GM12891 (cell line): ENCODE results near the gene NTN3.

ENCODE experiments used
- DNase-seq: peaks from one replicate; pipeline ENCODE4 v3.0.0; 2011; ENCODE audit warnings: low spot score; ENCODE audit not compliant: insufficient read length
- FAIRE-seq: peaks from 2 replicates; lab custom pipeline; 2011; peaks lifted over from hg19 to GRCh38; lab: Jason Lieb, UNC
- PAX5 ChIP-seq: IDR thresholded peaks from 2 replicates; pipeline ENCODE4 v1.6.1; 2011; ENCODE audit warnings: low read length, moderate library complexity, mild to moderate bottlenecking; ENCODE audit not compliant: insufficient read depth, severe bottlenecking
- POLR2A ChIP-seq: IDR thresholded peaks from 2 replicates; pipeline ENCODE4 v1.6.1; 2011; ENCODE audit warnings: low read depth, low read length, control low read depth
- POLR2AphosphoS5 ChIP-seq: IDR thresholded peaks from 2 replicates; pipeline ENCODE4 v1.6.1; 2011; ENCODE audit warnings: low read depth, low read length, control low read depth
- POU2F2 ChIP-seq: IDR thresholded peaks from 2 replicates; pipeline ENCODE4 v1.6.1; 2011; ENCODE audit warnings: low read depth, mild to moderate bottlenecking, control low read depth, low read length, moderate library complexity
- SPI1 ChIP-seq: IDR thresholded peaks from 2 replicates; pipeline ENCODE4 v1.6.1; 2011; ENCODE audit warnings: low read depth, low read length, control low read depth
- TAF1 ChIP-seq: IDR thresholded peaks from 2 replicates; pipeline ENCODE4 v1.6.1; 2011; ENCODE audit warnings: low read depth, low read length, control low read depth

The NTN3 gene

GRCh38 chr16:2470234-2470601 is 879 bp upstream of the NTN3 start:
- FAIRE-seq (no peak), DNase-seq (no peak)
- TF ChIP-seq SPI1 = no peak
- no peak for TF ChIP-seq POU2F2
- no peak for TF ChIP-seq TAF1
- no peak for TF ChIP-seq PAX5
- no peak for TF ChIP-seq POLR2A
- TF ChIP-seq POLR2AphosphoS5 = no peak

GRCh38 chr16:2470603-2471015 is 488 bp upstream of the NTN3 start:
- FAIRE-seq (no peak), DNase-seq (no peak)
- TF ChIP-seq SPI1 (no peak), PAX5 (no peak), TAF1 (no peak), POU2F2 (no peak), POLR2A (no peak), POLR2AphosphoS5 (no peak)

GRCh38 chr16:2471653-2472487 is 773 bp downstream of the NTN3 start:
- DNase-seq (no peak), FAIRE-seq (no peak)
- TF ChIP-seq SPI1 = no peak
- no peak for TF ChIP-seq TAF1
- TF ChIP-seq POU2F2 = no peak
- TF ChIP-seq POLR2AphosphoS5 = no peak
- no peak for TF ChIP-seq POLR2A
- no peak for TF ChIP-seq PAX5

GRCh38 chr16:2472488-2472864 is 1.4 kb downstream of the NTN3 start:
- no peak for TF ChIP-seq POLR2A
- no peak for TF ChIP-seq SPI1
- TF ChIP-seq POU2F2 = no peak
- TF ChIP-seq TAF1 = no peak
- no peak for TF ChIP-seq POLR2AphosphoS5
- TF ChIP-seq PAX5 = no peak
- DNase-seq (no peak), FAIRE-seq (no peak)

GRCh38 chr16:2472885-2473445 is 1.9 kb downstream of the NTN3 start:
- TF ChIP-seq POLR2A (no peak), TAF1 (no peak), PAX5 (no peak), POU2F2 (no peak)
- FAIRE-seq (no peak), DNase-seq (no peak)

- FAIRE-seq = no peak
- no peak for DNase-seq
- TF ChIP-seq TAF1 (no peak), POLR2A (no peak), POU2F2 (no peak), POLR2AphosphoS5 (no peak), PAX5 (no peak), SPI1 (no peak)
These were observed 2.4 kb downstream of the NTN3 start for GRCh38 chr16:2473446-2473926.

- DNase-seq (peak; percentile 72), FAIRE-seq (peak; percentile 95)
- no peak for TF ChIP-seq SPI1
- no peak for TF ChIP-seq POLR2AphosphoS5
- no peak for TF ChIP-seq POU2F2
- TF ChIP-seq TAF1 = no peak
- no peak for TF ChIP-seq PAX5
- no peak for TF ChIP-seq POLR2A
These were observed 3.1 kb downstream of the NTN3 start for GRCh38 chr16:2473999-2474876.

- peak; percentile 100 for DNase-seq
- FAIRE-seq = peak; percentile 96
- no peak for TF ChIP-seq TAF1
- TF ChIP-seq POLR2A = no peak
- TF ChIP-seq PAX5 = no peak
- no peak for TF ChIP-seq POU2F2
- TF ChIP-seq POLR2AphosphoS5 = no peak
- no peak for TF ChIP-seq SPI1
These were observed 3.8 kb downstream of the NTN3 start, which contains the start of gene TBC1D24 for GRCh38 chr16:2474877-2475412. TBC1D24 (plus strand) TSS chr16:2475127; CDS start chr16:2496149, 21,022 bp downstream.
